DMS153 treated with DMSO at 0.1 percent for 48 hours (cell line): ENCODE results near the gene HCRTR1.

Experiments used
- DNase-seq: peaks from one replicate; lab custom pipeline; 2025; ENCODE audit not compliant: unreplicated experiment; lab: John Stamatoyannopoulos, UW

HCRTR1 gene

GRCh38 chr1:31648641-31649357, 31.3 kb downstream of the HCRTR1 start:
- DNase-seq: no peak

GRCh38 chr1:31650161-31651088, 32.9 kb downstream of the HCRTR1 start:
- no peak for DNase-seq

- no peak for DNase-seq
Measured at GRCh38 chr1:31651089-31651420, 33.6 kb downstream of the HCRTR1 start.

- no peak for DNase-seq
Measured at GRCh38 chr1:31651766-31652165, 34.3 kb downstream of the HCRTR1 start.

GRCh38 chr1:31652891-31653499, 35.5 kb downstream of the HCRTR1 start:
- no peak for DNase-seq

GRCh38 chr1:31653717-31654473, 36.4 kb downstream of the HCRTR1 start:
- no peak for DNase-seq

GRCh38 chr1:31654474-31654776, 36.9 kb downstream of the HCRTR1 start:
- no peak for DNase-seq

GRCh38 chr1:31655104-31655503, 37.6 kb downstream of the HCRTR1 start:
- DNase-seq: no peak

GRCh38 chr1:31655756-31656155, 38.3 kb downstream of the HCRTR1 start:
- DNase-seq: no peak

- no peak for DNase-seq
Measured at GRCh38 chr1:31657020-31657804, 39.7 kb downstream of the HCRTR1 start.

GRCh38 chr1:31657972-31658510, 40.6 kb downstream of the HCRTR1 start:
- DNase-seq: no peak

- no peak for DNase-seq
Measured at GRCh38 chr1:31658721-31659120, 41.2 kb downstream of the HCRTR1 start.

GRCh38 chr1:31659889-31660288, 42.4 kb downstream of the HCRTR1 start:
- no peak for DNase-seq

- no peak for DNase-seq
Measured at GRCh38 chr1:31660871-31661455, 43.5 kb downstream of the HCRTR1 start.

GRCh38 chr1:31661856-31662255, 44.4 kb downstream of the HCRTR1 start:
- no peak for DNase-seq

- no peak for DNase-seq
Measured at GRCh38 chr1:31662463-31662862, 45.0 kb downstream of the HCRTR1 start.

- peak; percentile 49 for DNase-seq
Measured at GRCh38 chr1:31663622-31664452, 46.3 kb downstream of the HCRTR1 start.

GRCh38 chr1:31664528-31664927, 47.0 kb downstream of the HCRTR1 start:
- DNase-seq: no peak

GRCh38 chr1:31665234-31665878, 47.9 kb downstream of the HCRTR1 start:
- no peak for DNase-seq
